HG03280 (cell line): ENCODE results near the gene GALNT11.

ENCODE experiments used
- ATAC-seq: cut with Tn5 transposase; IDR thresholded peaks from one replicate; pipeline ENCODE4 v1.9.1; 2021; ENCODE audit warnings: mild to moderate bottlenecking, moderate library complexity; ENCODE audit not compliant: unreplicated experiment

GALNT11 gene

DNA sequence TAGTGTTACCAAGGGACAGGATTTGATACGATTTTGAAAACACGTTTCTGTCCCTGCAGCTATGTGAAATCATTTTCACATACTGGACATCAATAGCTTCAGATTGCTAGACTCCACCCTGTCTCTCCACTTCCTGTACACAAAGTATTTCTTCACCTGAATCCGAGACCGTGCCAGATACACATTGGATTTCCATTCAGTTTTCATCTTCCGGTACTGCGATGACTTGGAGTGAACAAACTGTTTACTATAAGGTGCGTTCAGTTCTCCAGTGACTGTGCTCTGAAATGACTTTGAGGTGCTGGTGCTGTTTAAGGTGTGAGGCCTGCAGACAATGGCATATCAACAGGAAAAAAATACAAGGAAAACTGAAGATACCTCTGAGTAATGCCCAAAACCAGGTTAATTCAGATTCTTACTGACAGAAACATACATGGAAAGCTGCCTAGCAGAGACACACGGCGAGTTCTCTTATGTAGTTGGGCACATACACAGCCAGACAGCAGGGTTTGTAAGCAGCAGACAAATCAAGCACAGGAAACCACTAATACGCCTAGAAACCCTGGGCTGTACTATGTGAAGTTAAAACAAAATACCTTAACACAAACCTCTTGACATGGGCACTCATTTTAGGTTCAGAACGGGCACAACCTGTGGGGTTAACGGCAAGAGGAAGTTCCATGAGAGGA lies 119.2 kb downstream of the GALNT11 start:
- no peak for ATAC-seq

DNA sequence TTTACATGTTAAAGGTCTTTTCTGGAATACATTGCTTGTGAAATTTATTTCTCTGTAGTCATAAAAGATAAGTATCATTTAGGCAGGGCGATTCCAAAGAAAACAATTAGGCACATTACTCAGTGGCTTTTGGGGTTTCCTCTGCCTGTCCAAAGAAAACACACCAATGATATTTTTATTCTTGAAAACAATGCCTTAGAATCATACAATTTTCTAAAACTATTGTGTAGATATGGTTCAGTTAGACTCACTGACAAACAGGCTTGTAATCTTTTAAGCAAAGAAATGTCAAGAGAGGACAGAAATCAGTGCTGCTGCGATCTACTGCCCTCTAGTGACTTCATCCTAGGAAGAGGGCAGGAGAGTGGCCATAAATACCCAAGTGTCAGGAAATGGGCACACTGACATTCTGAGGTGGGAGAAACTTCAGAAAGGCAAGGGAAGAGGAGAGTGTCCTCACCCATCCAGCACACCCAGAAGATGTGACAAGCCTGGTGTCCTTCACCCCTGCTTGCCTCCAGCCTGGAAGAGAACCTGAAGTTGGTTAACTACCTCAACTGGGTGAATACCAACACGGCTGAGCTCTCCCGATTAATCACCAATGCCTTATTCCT lies 120.5 kb downstream of the GALNT11 start:
- ATAC-seq = no peak

DNA sequence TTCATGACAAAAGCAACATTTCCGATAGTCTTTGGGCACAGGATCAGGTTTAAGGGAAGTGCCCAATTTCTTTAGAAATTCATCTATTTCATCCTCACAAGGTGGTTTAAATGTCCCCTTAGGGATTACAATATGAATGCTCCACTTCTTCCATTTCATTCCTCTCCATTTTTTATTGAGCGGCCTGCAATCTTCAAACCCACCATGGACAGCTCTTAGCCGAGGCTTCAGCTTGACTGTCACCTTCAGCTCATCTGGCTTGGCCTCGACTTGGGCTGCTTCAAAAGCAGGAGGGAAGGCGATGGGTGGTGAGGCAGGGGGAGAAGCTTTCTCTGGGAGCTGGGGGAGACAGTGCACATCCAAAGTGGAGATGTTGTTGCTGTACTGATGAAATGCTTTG lies 123.2 kb downstream of the GALNT11 start:
- ATAC-seq = no peak

DNA sequence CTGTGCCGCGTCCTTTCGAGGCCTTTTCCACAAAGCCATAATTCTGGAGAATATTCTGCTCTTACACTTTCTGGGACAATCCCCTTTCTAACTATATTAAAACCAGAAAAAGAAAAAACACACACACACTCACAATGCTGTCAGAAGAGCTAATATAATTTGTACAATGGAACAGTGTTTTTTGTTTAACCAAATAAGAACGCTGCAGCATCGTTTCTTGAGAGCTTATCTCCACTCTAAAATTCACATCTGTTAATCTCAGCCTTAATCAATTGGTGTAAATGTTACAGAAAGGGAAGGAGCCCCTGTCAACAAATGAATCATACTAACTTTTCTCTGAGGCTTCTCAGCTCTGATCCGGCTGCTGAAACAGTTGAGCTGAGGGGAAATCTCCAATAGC lies 123.9 kb downstream of the GALNT11 start:
- no peak for ATAC-seq

DNA sequence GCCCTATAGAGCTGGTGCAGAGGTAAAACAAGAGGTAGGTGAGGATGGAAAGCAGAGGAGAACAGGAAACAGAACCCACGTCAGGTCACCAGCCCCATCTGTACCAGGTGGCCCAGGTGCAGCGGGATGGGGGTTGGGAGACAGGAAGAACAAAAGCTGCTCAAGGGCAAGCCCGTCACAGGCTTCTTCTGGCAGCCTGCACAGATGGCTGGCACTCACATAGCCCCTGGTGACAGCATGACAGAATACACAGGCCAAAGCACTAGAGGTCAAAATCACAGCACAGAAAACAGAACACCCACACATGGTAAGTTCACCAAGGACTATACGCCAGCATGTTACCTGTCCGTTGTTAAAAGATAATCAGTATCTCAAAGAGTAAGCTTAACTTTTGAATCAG lies 126.8 kb downstream of the GALNT11 start:
- no peak for ATAC-seq

DNA sequence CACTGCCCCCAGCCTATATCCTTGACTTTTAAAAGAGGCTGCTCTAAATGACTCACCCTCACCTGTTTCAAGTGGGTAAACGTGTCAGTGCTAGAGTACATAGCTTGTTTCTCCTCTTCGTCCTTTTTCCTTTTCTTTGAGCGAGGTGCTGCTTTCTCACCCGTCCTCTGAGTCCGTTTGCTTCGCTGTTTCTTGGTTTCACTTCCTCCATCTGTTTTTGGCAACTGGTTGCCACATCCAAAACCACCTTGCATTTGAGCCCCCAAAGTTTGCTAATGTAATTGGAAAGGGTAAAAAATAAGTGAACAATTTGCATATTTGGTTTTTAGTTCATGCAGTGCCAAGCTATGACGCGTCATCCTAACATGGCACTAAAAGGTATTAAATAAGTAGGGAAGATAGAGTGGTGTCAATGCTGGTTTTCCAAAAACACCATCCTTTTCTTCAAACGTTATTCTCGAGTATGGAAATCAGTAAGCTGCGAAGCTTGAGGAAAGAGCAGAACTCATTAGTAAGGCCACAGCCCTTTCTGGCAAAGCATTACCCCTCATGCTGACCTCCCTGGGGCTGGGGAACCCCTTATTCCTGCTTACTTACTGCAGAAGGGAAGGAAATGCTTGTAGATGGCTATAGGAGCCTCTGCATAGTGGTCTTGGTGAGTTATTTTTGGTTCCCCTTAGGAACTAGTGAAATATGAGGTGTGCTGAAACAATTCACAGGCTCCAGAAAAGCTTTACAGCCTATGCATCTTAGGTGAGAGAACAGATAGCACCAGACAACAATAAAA lies 133.5 kb downstream of the GALNT11 start:
- peak; percentile 85 for ATAC-seq

DNA sequence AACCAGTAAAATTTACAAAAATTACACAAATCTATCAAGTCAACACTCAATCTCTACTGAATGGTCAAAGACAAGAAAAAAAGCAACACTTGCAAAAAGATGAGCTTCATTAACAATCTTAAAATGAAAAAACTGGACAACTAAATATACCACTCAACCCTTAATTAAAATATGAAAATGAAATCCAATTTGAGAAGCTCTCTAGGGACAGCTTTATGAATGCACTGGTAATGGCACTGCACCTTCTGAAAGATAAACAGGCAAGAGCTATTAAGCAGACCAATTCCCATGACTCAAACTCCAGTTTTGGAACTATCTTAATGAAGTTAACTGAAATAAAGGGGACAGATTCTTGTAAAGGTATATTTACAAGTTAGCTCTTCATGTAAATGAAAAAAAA lies 135.7 kb downstream of the GALNT11 start:
- ATAC-seq = no peak

DNA sequence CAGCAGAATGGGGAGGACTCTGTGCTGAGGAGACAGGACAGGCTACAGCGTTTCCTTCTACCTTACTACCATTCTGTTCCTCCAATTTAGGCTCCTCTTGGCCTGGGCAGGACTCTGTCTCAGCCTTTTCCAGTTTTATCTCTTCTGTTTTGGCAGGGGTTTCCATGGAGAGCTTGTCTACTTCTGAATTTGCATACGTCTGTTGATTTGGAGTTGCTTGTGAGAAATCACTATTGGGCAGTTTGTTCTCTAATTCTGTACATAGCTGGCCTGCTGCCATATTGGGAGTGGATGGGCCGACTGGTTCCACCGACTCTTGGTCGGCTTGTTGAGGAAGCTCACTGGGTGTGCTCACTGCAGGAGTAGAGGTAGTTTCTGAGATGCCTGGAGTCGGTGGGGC lies 136.8 kb downstream of the GALNT11 start:
- ATAC-seq = no peak
